ENCODE measurements around the gene HS3ST1. TPM values are rescaled to one million over a fixed set of nuclear protein-coding genes. Genes with fewer than 3 reads are reported as not detected.
A peak's percentile ranks its signal among the peaks of the same experiment; 100 is the strongest.

HS3ST1 gene
- total RNA-seq, 2 donors from 2014 or later = 1.5 to 6.7 TPM

DNA sequence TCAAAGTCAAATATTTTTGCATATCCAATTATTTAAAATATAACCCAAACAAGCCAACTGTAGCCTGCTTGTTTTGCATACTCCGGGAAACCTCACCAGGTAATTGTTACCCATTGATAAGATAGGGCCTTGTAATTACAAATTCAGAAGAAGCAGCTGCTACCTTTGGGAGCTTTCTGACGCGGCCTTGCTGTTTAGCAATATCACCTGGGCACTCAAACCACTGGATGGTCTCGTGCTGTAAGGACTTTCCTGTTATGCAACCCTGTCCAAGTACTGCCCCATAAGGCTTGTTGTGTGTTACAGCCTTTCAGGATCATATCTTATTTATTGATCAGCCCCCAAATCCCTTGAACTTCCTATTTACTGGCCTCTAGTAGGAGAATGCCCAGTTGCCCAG lies 52.1 kb downstream of the HS3ST1 start:
- Histone ChIP-seq H3K4me1 (replicated peaks) (no peaks in the 10 kb centered on the region), H3K36me3 (no peaks in the 10 kb centered on the region), H3K27me3 (replicated peaks; ENCODE audit: insufficient read depth) (no peaks in the 10 kb centered on the region), H3K9me3 (no peaks in the 10 kb centered on the region), H3K4me3 (no peak overlapping the region), H3K27ac (no peak overlapping the region)
- 81% methylated on average over 4 of the region's 4 CpGs for WGBS
- DNase-seq (ENCODE audit: low spot score) = no peak
- intact Hi-C loops (cut with DNase I) = no loop called here
- TF ChIP-seq, protein P1, sequence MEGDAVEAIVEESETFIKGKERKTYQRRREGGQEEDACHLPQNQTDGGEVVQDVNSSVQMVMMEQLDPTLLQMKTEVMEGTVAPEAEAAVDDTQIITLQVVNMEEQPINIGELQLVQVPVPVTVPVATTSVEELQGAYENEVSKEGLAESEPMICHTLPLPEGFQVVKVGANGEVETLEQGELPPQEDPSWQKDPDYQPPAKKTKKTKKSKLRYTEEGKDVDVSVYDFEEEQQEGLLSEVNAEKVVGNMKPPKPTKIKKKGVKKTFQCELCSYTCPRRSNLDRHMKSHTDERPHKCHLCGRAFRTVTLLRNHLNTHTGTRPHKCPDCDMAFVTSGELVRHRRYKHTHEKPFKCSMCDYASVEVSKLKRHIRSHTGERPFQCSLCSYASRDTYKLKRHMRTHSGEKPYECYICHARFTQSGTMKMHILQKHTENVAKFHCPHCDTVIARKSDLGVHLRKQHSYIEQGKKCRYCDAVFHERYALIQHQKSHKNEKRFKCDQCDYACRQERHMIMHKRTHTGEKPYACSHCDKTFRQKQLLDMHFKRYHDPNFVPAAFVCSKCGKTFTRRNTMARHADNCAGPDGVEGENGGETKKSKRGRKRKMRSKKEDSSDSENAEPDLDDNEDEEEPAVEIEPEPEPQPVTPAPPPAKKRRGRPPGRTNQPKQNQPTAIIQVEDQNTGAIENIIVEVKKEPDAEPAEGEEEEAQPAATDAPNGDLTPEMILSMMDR (IDR thresholded peaks at IDR 0.05) = no peak
- TF ChIP-seq POLR2AphosphoS5 (IDR thresholded peaks at IDR 0.05) (no peak), POLR2A (IDR thresholded peaks at IDR 0.05) (no peak)

DNA sequence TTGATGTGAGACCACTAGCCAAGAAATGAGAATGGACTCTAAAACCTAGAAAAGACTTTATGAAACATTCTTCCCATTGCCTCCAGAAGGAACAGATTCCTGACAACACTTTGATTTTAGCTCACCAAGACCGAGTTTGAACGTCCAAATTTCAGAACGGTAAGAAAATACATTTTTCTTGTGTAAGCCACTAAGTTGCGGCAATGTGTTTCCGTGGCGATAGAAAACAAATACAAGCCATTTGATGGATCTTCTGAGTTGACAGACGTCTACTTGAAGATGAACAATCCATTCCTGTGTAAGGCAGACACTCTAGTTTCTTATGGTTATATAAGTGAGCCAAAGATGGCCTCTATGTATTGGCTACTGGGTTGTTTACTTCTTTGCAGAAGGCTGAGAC lies 52.5 kb downstream of the HS3ST1 start:
- no peak for TF ChIP-seq POLR2AphosphoS5 (IDR thresholded peaks at IDR 0.05)
- TF ChIP-seq, protein P1 (IDR thresholded peaks at IDR 0.05) = no peak
- TF ChIP-seq POLR2A (IDR thresholded peaks at IDR 0.05) = no peak
- intact Hi-C loops (cut with DNase I) = no loop called here
- H3K4me1 ChIP-seq (replicated peaks) = no peaks in the 10 kb centered on the region
- 77% methylated on average over 7 of the region's 7 CpGs for WGBS
- H3K27ac ChIP-seq = no peak overlapping the region
- H3K27me3 ChIP-seq (replicated peaks; ENCODE audit: insufficient read depth) = no peaks in the 10 kb centered on the region
- H3K9me3 ChIP-seq = no peaks in the 10 kb centered on the region
- no peak overlapping the region for H3K4me3 ChIP-seq
- no peaks in the 10 kb centered on the region for H3K36me3 ChIP-seq
- DNase-seq (ENCODE audit: low spot score) = no peak

DNA sequence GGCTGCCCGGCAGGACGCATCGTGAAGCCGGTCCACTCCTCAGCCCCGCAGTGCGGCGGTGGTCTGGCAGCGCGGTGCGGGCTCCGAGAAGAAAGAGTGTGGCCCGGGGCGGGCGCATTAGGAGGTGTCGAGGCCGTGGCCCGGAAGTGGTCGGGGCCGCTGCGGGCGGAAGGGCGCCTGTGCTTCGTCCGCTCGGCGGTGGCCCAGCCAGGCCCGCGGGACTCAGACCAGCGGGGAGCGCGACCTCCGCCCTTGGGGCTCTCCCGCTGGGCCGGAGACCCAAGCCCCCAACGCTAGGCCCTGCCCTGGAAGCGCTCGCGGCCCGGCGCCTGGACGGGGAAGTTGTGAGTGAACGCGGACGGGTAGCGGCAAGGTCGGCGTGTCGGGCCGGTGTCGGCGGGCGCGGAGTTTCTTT lies 60.0 kb downstream of the HS3ST1 start:
- no peaks in the 10 kb centered on the region for H3K36me3 ChIP-seq
- no peaks in the 10 kb centered on the region for H3K9me3 ChIP-seq
- no peak overlapping the region for H3K4me3 ChIP-seq
- WGBS = 52% methylated on average over 50 of the region's 53 CpGs
- H3K4me1 ChIP-seq (replicated peaks) = no peaks in the 10 kb centered on the region
- DNase-seq (ENCODE audit: low spot score) = no peak
- no peaks in the 10 kb centered on the region for H3K27me3 ChIP-seq (replicated peaks; ENCODE audit: insufficient read depth)
- TF ChIP-seq POLR2A (IDR thresholded peaks at IDR 0.05) (no peak), POLR2AphosphoS5 (IDR thresholded peaks at IDR 0.05) (no peak)
- TF ChIP-seq, protein P1 (IDR thresholded peaks at IDR 0.05) = no peak
- no peak overlapping the region for H3K27ac ChIP-seq
- intact Hi-C loops (cut with DNase I) = no loop called here

DNA sequence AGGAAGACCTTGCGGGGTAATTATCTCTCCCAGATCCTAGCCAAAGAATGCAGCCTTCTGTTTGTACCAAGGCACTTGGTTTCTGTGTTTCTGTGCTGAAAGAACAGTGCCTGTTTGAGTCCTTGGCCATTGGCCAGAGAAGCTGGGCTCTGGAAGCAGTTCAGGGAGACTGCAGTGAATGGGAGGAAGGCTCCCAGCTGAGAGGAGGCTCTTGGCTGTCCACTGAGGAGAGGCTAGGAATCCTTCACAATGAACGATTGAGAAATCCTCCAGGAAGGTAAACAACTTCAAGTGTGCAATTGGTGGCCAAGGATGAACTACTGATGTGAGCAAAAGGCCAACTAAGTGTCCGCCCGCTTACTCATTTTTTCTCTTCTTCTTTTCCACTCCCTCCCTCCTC lies 61.3 kb downstream of the HS3ST1 start:
- no peak overlapping the region for H3K4me3 ChIP-seq
- intact Hi-C loops (cut with DNase I) = no loop called here
- H3K4me1 ChIP-seq (replicated peaks) = no peaks in the 10 kb centered on the region
- no peaks in the 10 kb centered on the region for H3K27me3 ChIP-seq (replicated peaks; ENCODE audit: insufficient read depth)
- H3K9me3 ChIP-seq = no peaks in the 10 kb centered on the region
- H3K36me3 ChIP-seq = no peaks in the 10 kb centered on the region
- DNase-seq (ENCODE audit: low spot score) = peak; percentile 51
- TF ChIP-seq, protein P1 (IDR thresholded peaks at IDR 0.05) = no peak
- TF ChIP-seq POLR2AphosphoS5 (IDR thresholded peaks at IDR 0.05) (no peak), POLR2A (IDR thresholded peaks at IDR 0.05) (no peak)
- 39% methylated on average over 4 of the region's 4 CpGs for WGBS
- no peak overlapping the region for H3K27ac ChIP-seq

DNA sequence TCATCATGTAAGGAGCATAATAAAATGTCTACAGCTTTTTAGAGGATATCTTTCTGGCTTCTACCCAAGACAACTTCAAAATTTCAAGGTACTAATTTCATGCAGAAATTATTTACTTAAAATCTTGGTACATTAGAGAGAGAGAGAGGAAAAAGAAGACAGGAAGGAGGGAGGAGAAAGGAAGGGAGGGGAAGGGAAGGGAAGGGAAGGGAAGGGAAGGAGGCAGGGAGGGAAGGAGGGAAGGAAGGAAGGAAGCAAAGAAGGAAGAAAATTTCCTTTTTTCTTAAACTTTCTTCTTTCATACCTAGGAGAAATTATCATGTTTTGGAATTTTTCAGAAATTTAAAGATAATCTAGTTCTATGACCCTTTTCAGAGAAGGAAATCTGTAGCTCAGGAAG lies 61.8 kb downstream of the HS3ST1 start:
- Histone ChIP-seq H3K4me3 (no peak overlapping the region), H3K9me3 (no peaks in the 10 kb centered on the region), H3K27ac (no peak overlapping the region), H3K27me3 (replicated peaks; ENCODE audit: insufficient read depth) (no peaks in the 10 kb centered on the region), H3K36me3 (no peaks in the 10 kb centered on the region), H3K4me1 (replicated peaks) (no peaks in the 10 kb centered on the region)
- TF ChIP-seq POLR2AphosphoS5 (IDR thresholded peaks at IDR 0.05) (no peak), POLR2A (IDR thresholded peaks at IDR 0.05) (no peak)
- TF ChIP-seq, protein P1 (IDR thresholded peaks at IDR 0.05) = no peak
- intact Hi-C loops (cut with DNase I) = no loop called here
- DNase-seq (ENCODE audit: low spot score) = no peak

All from prostate gland (tissue), 2 donors.